Thymus (tissue), 11 donors: Measurements from ENCODE around the gene ADM. TPM values are rescaled to one million over a fixed set of nuclear protein-coding genes. Genes with fewer than 3 reads are reported as not detected.

Experiments
- DNase-seq, 9 donors: peaks; one replicate each; pipeline ENCODE4 v3.0.0-alpha.2; 2013; ENCODE audit warnings: low spot score in 9 of 9, low read depth in 6 of 9, missing footprints in 1 of 9
- H3K27ac ChIP-seq, 2 donors: one replicate each; pipeline ENCODE4 v1.5.1; 2013; ENCODE audit warnings: control low read depth in 1 of 2, low read depth in 1 of 2, low read length in 1 of 2, mild to moderate bottlenecking in 1 of 2, moderate library complexity in 1 of 2
- H3K27me3 ChIP-seq, 2 donors: one replicate each; pipeline ENCODE4 v1.5.1; 2013; ENCODE audit warnings: low read length in 1 of 2; ENCODE audit not compliant: control insufficient read depth in 2 of 2, insufficient read depth in 1 of 2
- H3K36me3 ChIP-seq, 2 donors: one replicate each; pipeline ENCODE4 v1.5.1; 2013; ENCODE audit warnings: low read length in 1 of 2, mild to moderate bottlenecking in 1 of 2, moderate library complexity in 1 of 2; ENCODE audit not compliant: control insufficient read depth in 2 of 2, insufficient read depth in 2 of 2
- H3K4me1 ChIP-seq, 2 donors: one replicate each; pipeline ENCODE4 v1.5.1; 2013; ENCODE audit warnings: low read length in 2 of 2; ENCODE audit not compliant: control insufficient read depth in 2 of 2, insufficient read depth in 2 of 2
- H3K4me3 ChIP-seq, 2 donors: one replicate each; pipeline ENCODE4 v1.5.1; 2013; ENCODE audit warnings: low read length in 2 of 2, control low read depth in 1 of 2, mild to moderate bottlenecking in 1 of 2
- H3K9me3 ChIP-seq, 2 donors: one replicate each; pipeline ENCODE4 v1.5.1; 2013; ENCODE audit warnings: low read length in 1 of 2, mild to moderate bottlenecking in 1 of 2; ENCODE audit not compliant: control insufficient read depth in 2 of 2, insufficient read depth in 1 of 2
- WGBS: extraction: QIAGEN DNeasy Blood & Tissue Kit; methylation state at CpG from one replicate; pipeline ENCODE4 v1.1.7; 2013; 5-methylcytosine and 5-hydroxymethylcytosine counted together
- polyA plus RNA-seq: library from polyadenylated mRNA; stranded (reverse); fragments of 200-250 nt; gene quantifications from one replicate; pipeline ENCODE4 v1.2.3, GENCODE V29; 2013
- total RNA-seq: library from RNA; stranded (reverse); fragments of 120-200 nt; gene quantifications from one replicate; pipeline ENCODE4 v1.2.4, GENCODE V29; 2013
- donor health status: healthy.

ADM gene
- total and polyA plus RNA-seq, 2 donors, result 4.7 to 37.4 TPM

DNA sequence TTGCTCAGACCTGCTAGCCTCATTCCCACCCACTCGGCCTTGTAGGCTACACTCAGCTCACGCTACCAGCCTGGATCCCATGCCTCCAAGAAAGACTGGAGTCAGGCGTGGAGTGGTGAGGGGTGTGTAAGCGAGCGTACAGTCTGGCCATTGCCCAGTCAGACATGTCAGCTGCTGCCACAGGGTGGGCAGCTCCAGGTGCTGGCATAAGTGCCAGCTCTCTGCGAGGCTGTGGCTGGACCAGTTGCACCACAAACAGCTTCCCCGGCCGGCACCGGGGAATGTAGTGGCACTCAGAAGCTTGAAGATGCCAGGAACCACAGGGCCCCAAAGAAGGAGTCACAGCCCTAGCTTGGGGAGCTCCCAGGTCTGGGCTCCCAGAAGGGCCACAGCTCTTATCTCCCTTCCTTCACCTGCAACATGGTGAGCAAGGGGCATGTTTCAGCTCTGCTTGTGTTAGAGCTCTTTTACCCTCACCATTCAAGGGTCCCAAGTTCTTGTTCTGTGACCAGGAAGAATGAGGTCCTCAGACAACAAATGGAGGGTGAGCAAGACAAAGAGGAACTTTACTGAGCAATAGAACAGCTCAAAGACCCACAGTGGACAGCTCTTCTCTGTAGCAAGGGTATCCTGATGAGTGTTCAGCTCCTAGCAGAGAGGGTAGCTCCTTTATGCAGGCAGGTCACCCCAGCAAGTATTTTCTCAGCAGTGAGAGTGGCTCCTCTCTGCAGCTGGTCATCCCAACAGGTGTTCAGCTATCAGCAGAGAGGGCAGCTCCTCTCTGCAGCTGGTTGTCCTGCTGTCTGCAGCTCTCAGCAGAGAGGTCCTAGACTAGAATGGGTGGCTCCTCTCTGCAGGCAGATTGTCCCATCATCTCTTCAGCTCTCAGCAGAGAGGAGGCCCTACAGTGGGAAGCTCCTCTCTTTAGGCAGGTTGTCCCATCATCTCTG is 16.8 kb upstream of the ADM start:
- DNase-seq, result no peak

DNA sequence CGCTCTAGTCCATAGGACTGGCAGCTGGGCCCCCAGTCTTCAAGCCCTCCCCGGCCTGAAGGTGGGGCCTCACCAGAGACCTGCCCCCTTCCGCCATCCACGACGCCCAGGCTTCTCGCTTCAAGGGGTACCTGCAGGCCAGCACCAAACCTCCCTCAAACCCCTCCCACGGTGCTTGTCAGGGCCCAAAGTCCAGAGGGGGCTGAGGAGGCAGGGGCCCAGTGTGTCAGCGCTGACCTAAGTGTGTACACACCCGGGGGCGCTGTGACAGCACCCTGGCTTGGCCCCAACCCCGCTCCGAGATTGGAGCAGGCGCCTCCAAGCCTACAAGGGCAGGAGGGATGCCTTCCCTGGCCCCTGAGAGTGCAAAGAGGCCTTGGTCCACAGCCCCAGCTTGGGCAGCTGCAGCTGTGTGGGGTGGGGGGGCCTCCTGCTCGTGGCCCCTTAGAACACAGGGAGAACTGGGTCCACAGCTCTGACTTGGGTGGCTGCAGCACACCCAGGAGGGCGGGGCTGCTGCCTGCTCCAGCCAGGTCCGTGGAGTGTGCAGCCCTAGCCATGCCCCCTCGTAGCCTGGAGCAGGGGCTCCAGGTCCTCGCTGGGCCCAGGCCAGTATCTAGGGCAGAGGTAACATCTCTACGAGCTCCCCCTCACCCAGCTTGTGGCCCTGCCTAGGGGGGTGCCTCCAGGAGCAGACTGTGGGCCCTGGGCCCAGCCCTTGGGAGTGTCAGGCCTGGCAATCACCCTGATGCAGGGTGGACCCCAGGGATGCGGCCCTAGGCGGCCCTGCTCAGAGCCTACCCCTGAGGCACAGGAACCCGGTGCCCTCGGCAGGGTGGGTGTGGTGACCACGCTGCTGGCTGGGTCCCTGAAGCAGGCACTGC is 15.8 kb upstream of the ADM start:
- 95% methylated on average over 24 of the region's 24 CpGs for WGBS
- Histone ChIP-seq H3K27me3 (peaks cover 0 to 4% of the 10 kb centered on the region in 2 donors), H3K4me3 (no peak overlapping the region), H3K9me3 (no peaks in the 10 kb centered on the region), H3K4me1 (peaks cover 6 to 7% of the 10 kb centered on the region in 2 donors), H3K36me3 (peaks cover 0 to 3% of the 10 kb centered on the region in 2 donors), H3K27ac (no peak overlapping the region)
- no peak for DNase-seq

More for the DNA sequence above, 16.8 kb upstream of the ADM start:
- Histone ChIP-seq H3K9me3 (no peaks in the 10 kb centered on the region), H3K36me3 (peaks cover 0 to 3% of the 10 kb centered on the region in 2 donors), H3K27me3 (no peaks in the 10 kb centered on the region), H3K4me1 (peaks cover 0 to 3% of the 10 kb centered on the region in 2 donors), H3K27ac (no peak overlapping the region), H3K4me3 (no peak overlapping the region)
- WGBS, result 83% methylated on average over 9 of the region's 9 CpGs

DNA sequence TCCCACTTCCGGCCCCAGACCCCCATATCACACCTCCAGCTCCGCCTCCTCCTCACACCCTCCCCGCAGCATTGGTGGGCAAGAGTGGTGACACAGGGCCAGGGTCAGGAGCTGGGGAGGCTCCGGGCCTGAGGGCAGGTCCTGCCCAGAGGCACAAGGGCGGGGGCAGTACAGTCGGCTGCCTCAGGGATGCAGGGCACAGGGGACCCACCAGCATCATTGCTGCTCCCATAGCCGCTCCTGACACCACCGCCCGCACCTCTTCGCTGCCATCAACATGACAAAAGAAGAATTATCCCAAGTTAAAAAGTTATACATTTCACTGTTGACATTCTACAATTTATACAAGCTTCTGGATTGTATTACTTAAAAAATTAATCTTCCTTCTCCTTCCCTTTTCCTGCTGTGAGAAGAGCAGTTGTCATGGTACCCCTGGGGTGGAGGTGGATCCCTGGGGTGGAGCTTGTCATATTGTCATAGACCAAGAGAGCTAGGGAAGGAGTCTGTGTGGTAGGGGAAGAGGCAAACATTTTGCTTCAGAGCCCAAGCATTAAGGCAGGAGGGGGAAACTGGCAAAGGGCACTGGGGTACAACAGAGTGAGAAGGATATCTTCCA is 15.0 kb upstream of the ADM start:
- no peak overlapping the region for H3K27ac ChIP-seq
- peaks cover 5 to 12% of the 10 kb centered on the region in 2 donors for H3K27me3 ChIP-seq
- peaks cover 0 to 5% of the 10 kb centered on the region in 2 donors for H3K9me3 ChIP-seq
- DNase-seq, result no peak
- 97% methylated on average over 10 of the region's 10 CpGs for WGBS
- H3K4me3 ChIP-seq, result no peak overlapping the region
- peaks cover 8 to 14% of the 10 kb centered on the region in 2 donors for H3K4me1 ChIP-seq
- peaks cover 0 to 3% of the 10 kb centered on the region in 2 donors for H3K36me3 ChIP-seq

DNA sequence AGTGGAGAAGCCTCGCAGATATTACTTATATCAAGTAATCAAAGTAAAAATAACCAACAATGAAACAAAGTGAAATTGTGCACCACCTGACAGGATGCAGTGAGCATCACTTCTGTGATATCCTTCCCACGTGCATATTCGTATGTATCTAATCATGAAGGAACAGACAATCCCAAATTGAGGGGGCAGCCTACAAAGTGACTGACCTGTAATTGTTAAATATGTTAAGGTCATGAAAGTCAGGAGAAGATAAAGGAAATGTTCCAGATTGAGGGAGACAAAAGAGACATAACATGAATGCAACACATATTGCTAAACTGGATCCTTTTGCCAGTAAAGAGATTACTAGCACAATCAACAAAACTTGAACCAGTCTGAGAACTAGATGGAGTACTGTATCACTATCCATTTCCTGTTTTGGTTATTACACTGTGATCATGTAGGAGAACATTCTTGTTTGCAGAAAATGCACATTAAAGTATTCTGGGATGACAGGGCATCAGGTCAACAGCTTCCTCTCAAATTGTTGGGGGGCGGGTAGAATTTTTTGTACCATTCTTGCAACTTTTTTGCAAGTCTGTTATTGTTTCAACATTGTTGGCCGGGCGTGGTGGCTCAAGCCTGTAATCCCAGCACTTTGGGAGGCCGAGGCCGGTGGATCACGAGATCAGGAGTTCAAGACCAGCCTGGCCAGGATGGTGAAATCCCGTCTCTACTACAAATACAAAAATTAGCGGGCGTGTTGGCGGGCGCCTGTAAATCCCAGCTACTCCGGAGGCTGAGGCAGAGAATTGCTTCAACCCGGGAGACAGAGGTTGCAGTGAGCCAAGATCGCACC is 12.9 kb upstream of the ADM start:
- Histone ChIP-seq H3K36me3 (peaks cover 0 to 3% of the 10 kb centered on the region in 2 donors), H3K27ac (no peak overlapping the region), H3K9me3 (peaks cover 0 to 5% of the 10 kb centered on the region in 2 donors), H3K4me1 (peaks cover 8 to 15% of the 10 kb centered on the region in 2 donors), H3K4me3 (no peak overlapping the region), H3K27me3 (peaks cover 18 to 28% of the 10 kb centered on the region in 2 donors)
- 96% methylated on average over 17 of the region's 17 CpGs for WGBS
- DNase-seq, result no peak

DNA sequence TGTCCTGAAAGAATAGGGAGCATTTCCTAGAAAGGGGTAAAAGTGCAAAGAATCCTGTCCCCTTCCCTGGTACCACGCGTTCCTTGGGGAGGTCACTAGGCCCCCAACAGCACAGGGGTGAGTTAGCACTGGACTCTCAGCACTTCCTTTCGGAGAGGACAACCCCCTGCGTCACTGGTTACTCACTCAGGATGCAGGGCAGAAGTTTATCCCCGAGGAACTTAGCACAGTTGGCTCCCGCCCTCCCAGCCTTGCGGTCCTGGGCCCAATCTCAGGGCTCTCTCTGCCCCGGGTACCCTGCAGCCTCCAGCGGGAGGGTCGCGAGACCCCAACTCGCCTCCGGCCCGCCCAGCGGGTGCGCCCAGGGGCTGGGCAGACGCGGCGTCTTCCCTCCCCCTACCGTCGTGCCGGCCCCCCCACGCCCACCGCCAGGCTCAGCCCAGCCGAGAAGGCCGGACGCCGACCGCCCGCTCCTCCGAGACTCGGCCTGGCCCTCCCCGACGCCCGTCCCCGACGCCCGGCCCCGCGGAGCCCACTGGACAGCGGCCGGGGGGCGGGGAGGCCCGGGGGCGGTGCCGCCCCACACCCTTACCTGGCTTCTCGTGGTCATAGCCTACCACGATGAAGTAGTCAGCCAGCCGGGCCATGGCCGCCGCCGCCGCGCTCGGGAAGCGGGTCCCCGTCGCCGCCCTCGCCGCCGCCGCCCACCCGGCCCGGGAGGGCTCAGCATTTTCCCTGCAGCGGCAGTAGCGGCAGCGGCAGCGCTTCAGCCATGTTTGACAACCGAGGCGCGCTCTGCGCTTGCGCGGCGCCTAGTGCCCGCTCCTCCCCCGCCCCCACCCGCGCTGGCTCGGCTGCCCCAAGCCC is 11.2 kb upstream of the ADM start, which contains the start of gene SBF2:
SBF2 (minus strand) TSS at position 797 of the 867 bp plus-strand sequence; CDS start at position 647, 150 bp downstream.
- H3K27ac ChIP-seq, result peak within 1 kb of the TSS; percentile 65 to 88
- WGBS, result 2% methylated on average over 81 of the region's 81 CpGs
- peaks cover 0 to 3% of the 10 kb centered on the region in 2 donors for H3K36me3 ChIP-seq
- peaks cover 0 to 5% of the 10 kb centered on the region in 2 donors for H3K9me3 ChIP-seq
- H3K4me1 ChIP-seq, result peaks cover 8 to 19% of the 10 kb centered on the region in 2 donors
- peaks cover 20 to 34% of the 10 kb centered on the region in 2 donors for H3K27me3 ChIP-seq
- peak within 1 kb of the TSS; percentile 68 to 96 for H3K4me3 ChIP-seq
- peak in 4 of 9 donors; percentile 74 to 91 (median 88) for DNase-seq

DNA sequence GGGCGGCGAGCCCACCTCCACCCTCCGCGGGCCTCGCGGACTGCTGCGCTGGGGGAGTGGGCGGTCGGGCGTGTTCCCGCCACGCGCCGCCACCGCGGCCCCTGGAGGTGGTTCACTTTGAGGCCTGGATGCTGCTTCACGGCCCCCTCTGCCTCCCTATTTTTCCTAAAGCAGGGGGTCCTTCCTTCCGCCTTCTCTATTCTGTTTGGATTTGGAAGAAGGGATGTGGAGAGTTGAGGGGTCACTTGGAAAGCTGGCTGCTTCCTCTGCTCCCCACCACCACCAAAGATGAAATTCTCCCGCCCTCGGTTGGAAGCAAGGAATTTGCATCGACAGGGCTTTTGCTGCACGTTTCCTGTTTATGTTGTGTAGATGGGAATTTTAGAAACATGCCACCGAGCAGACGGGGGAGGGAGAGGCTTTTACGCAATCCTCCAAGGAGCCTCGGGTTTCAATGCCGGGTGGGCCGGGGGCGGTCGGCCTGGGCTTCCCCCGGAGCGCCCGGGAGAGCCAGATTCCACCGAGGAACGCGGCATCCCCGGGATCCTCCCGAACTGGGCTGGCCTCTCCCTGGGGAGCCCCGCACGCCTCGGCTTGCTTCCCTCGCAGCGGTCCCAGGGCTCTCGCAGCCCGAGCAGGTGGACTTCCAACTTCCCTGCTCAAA is 10.5 kb upstream of the ADM start:
- Histone ChIP-seq H3K4me3 (peak overlapping the region; percentile 68 to 96), H3K27me3 (peaks cover 20 to 34% of the 10 kb centered on the region in 2 donors), H3K27ac (peak overlapping the region in 1 of 2 donors; percentile 88), H3K4me1 (peaks cover 8 to 22% of the 10 kb centered on the region in 2 donors), H3K36me3 (peaks cover 0 to 3% of the 10 kb centered on the region in 2 donors), H3K9me3 (peaks cover 0 to 5% of the 10 kb centered on the region in 2 donors)
- DNase-seq, result peak in 1 of 9 donors; percentile 15
- 2% methylated on average over 45 of the region's 45 CpGs for WGBS
